IPS-18a (cell line): ENCODE results near the gene NUTF2.
A peak's percentile ranks its signal among the peaks of the same experiment; 100 is the strongest.

Source experiments
- H3K27ac ChIP-seq: one replicate; pipeline ENCODE4 v1.5.1; 2013; ENCODE audit warnings: low read length
- H3K27me3 ChIP-seq: one replicate; pipeline ENCODE4 v1.6.1; 2013; ENCODE audit warnings: mild to moderate bottlenecking, low read length; ENCODE audit not compliant: control insufficient read depth, insufficient read depth
- H3K36me3 ChIP-seq: one replicate; pipeline ENCODE4 v1.6.1; 2013; ENCODE audit warnings: low read depth, low read length; ENCODE audit not compliant: control insufficient read depth
- H3K4me1 ChIP-seq: one replicate; pipeline ENCODE4 v1.6.1; 2013; ENCODE audit warnings: low read depth, low read length; ENCODE audit not compliant: control insufficient read depth
- H3K4me3 ChIP-seq: one replicate; pipeline ENCODE4 v1.5.1; 2013; ENCODE audit warnings: low read length
- H3K9ac ChIP-seq: one replicate; pipeline ENCODE4 v1.6.1; 2013; ENCODE audit warnings: mild to moderate bottlenecking, low read length, moderate library complexity
- H3K9me3 ChIP-seq: one replicate; pipeline ENCODE4 v1.6.1; 2013; ENCODE audit warnings: low read depth, low read length; ENCODE audit not compliant: control insufficient read depth

NUTF2 gene

GRCh38 chr16:67846320-67847063 is at the start of gene NUTF2:
Gene NUTF2, plus strand, starts transcription at chr16:67846933. Its CDS starts 18,198 bp downstream, at chr16:67865131.
- Histone ChIP-seq H3K27me3 (no peaks in the 10 kb centered on the region), H3K36me3 (no peaks in the 10 kb centered on the region), H3K4me3 (peak within 1 kb of the TSS; percentile 79), H3K27ac (peak within 1 kb of the TSS; percentile 79), H3K9ac (peak within 1 kb of the TSS; percentile 90), H3K9me3 (no peaks in the 10 kb centered on the region), H3K4me1 (peaks cover 32% of the 10 kb centered on the region)

GRCh38 chr16:67800338-67800926 is 46.3 kb upstream of the NUTF2 start:
- no peak overlapping the region for H3K9ac ChIP-seq
- no peaks in the 10 kb centered on the region for H3K9me3 ChIP-seq
- H3K27me3 ChIP-seq: no peaks in the 10 kb centered on the region
- H3K27ac ChIP-seq: no peak overlapping the region
- no peak overlapping the region for H3K4me3 ChIP-seq
- no peaks in the 10 kb centered on the region for H3K4me1 ChIP-seq
- H3K36me3 ChIP-seq: peaks cover 11% of the 10 kb centered on the region

- no peak overlapping the region for H3K27ac ChIP-seq
- H3K9me3 ChIP-seq: no peaks in the 10 kb centered on the region
- H3K4me1 ChIP-seq: no peaks in the 10 kb centered on the region
- H3K36me3 ChIP-seq: peaks cover 11% of the 10 kb centered on the region
- H3K27me3 ChIP-seq: no peaks in the 10 kb centered on the region
- no peak overlapping the region for H3K4me3 ChIP-seq
- no peak overlapping the region for H3K9ac ChIP-seq
These were observed 45.5 kb upstream of the NUTF2 start for GRCh38 chr16:67801241-67801640.

- no peak overlapping the region for H3K4me3 ChIP-seq
- H3K36me3 ChIP-seq: peaks cover 11% of the 10 kb centered on the region
- no peak overlapping the region for H3K27ac ChIP-seq
- no peaks in the 10 kb centered on the region for H3K4me1 ChIP-seq
- no peaks in the 10 kb centered on the region for H3K9me3 ChIP-seq
- no peaks in the 10 kb centered on the region for H3K27me3 ChIP-seq
- H3K9ac ChIP-seq: no peak overlapping the region
These were observed 44.9 kb upstream of the NUTF2 start for GRCh38 chr16:67801883-67802282.

GRCh38 chr16:67803894-67804293 is 42.8 kb upstream of the NUTF2 start:
- no peak overlapping the region for H3K9ac ChIP-seq

GRCh38 chr16:67804853-67805542 is 41.7 kb upstream of the NUTF2 start:
- Histone ChIP-seq H3K9me3 (no peaks in the 10 kb centered on the region), H3K4me1 (no peaks in the 10 kb centered on the region), H3K4me3 (peak overlapping the region; percentile 97), H3K9ac (no peak overlapping the region), H3K27me3 (no peaks in the 10 kb centered on the region), H3K27ac (no peak overlapping the region), H3K36me3 (peaks cover 11% of the 10 kb centered on the region)

More at GRCh38 chr16:67803894-67804293, 42.8 kb upstream of the NUTF2 start:
- no peaks in the 10 kb centered on the region for H3K27me3 ChIP-seq
- H3K4me1 ChIP-seq: no peaks in the 10 kb centered on the region
- no peak overlapping the region for H3K27ac ChIP-seq
- H3K36me3 ChIP-seq: peaks cover 11% of the 10 kb centered on the region
- no peaks in the 10 kb centered on the region for H3K9me3 ChIP-seq
- no peak overlapping the region for H3K4me3 ChIP-seq

GRCh38 chr16:67805718-67806427 is 40.9 kb upstream of the NUTF2 start:
- Histone ChIP-seq H3K27ac (peak overlapping the region; percentile 64), H3K27me3 (no peaks in the 10 kb centered on the region), H3K9ac (peak overlapping the region; percentile 92), H3K4me3 (peak overlapping the region; percentile 97), H3K36me3 (peaks cover 9% of the 10 kb centered on the region), H3K9me3 (no peaks in the 10 kb centered on the region), H3K4me1 (no peaks in the 10 kb centered on the region)

- peak within 1 kb of the TSS; percentile 97 for H3K4me3 ChIP-seq
- no peaks in the 10 kb centered on the region for H3K4me1 ChIP-seq
- peaks cover 4% of the 10 kb centered on the region for H3K36me3 ChIP-seq
- no peaks in the 10 kb centered on the region for H3K9me3 ChIP-seq
- H3K27me3 ChIP-seq: no peaks in the 10 kb centered on the region
- peak within 1 kb of the TSS; percentile 92 for H3K9ac ChIP-seq
- peak within 1 kb of the TSS; percentile 64 for H3K27ac ChIP-seq
These were observed 40.1 kb upstream of the NUTF2 start, which contains the start of the genes RANBP10 and TSNAXIP1 for GRCh38 chr16:67806428-67807147. Gene RANBP10, minus strand, starts transcription at chr16:67806560. Its CDS starts 24 bp downstream, at chr16:67806536. Gene TSNAXIP1, plus strand, starts transcription at chr16:67806889. Its CDS starts 261 bp downstream, at chr16:67807150.

GRCh38 chr16:67807148-67807682 is 39.5 kb upstream of the NUTF2 start:
- Histone ChIP-seq H3K27me3 (no peaks in the 10 kb centered on the region), H3K9me3 (no peaks in the 10 kb centered on the region), H3K27ac (peak overlapping the region; percentile 5), H3K4me3 (peak overlapping the region; percentile 97), H3K9ac (peak overlapping the region; percentile 69), H3K4me1 (no peaks in the 10 kb centered on the region), H3K36me3 (peaks cover 4% of the 10 kb centered on the region)

GRCh38 chr16:67811899-67812298 is 34.8 kb upstream of the NUTF2 start:
- Histone ChIP-seq H3K9me3 (no peaks in the 10 kb centered on the region), H3K27me3 (no peaks in the 10 kb centered on the region), H3K4me1 (no peaks in the 10 kb centered on the region), H3K4me3 (no peak overlapping the region), H3K36me3 (no peaks in the 10 kb centered on the region), H3K9ac (no peak overlapping the region), H3K27ac (no peak overlapping the region)
